NCI-H1092 treated with DMSO at 0.1 percent for 48 hours (cell line): ENCODE measurements around the gene CNPY1.
A peak's percentile ranks its signal among the peaks of the same experiment; 100 is the strongest.

Experiments used
- DNase-seq: peaks from one replicate; lab custom pipeline; 2025; lab: John Stamatoyannopoulos, UW

The CNPY1 gene

GRCh38 chr7:155466814-155467733 lies 79.3 kb downstream of the CNPY1 start:
- DNase-seq = peak; percentile 73

GRCh38 chr7:155466142-155466813 lies 80.1 kb downstream of the CNPY1 start:
- no peak for DNase-seq

GRCh38 chr7:155465761-155466141 lies 80.6 kb downstream of the CNPY1 start:
- DNase-seq = no peak

- DNase-seq = no peak
Measured at GRCh38 chr7:155464948-155465739, 81.2 kb downstream of the CNPY1 start.

- DNase-seq = no peak
Measured at GRCh38 chr7:155464183-155464582, 82.2 kb downstream of the CNPY1 start.

GRCh38 chr7:155463114-155463811 lies 83.1 kb downstream of the CNPY1 start:
- no peak for DNase-seq

- DNase-seq = no peak
Measured at GRCh38 chr7:155462163-155462735, 84.1 kb downstream of the CNPY1 start.

GRCh38 chr7:155461631-155462030 lies 84.7 kb downstream of the CNPY1 start:
- DNase-seq = no peak

GRCh38 chr7:155460926-155461613 lies 85.3 kb downstream of the CNPY1 start:
- no peak for DNase-seq

- DNase-seq = no peak
Measured at GRCh38 chr7:155459700-155460461, 86.5 kb downstream of the CNPY1 start.

- no peak for DNase-seq
Measured at GRCh38 chr7:155458878-155459699, 87.3 kb downstream of the CNPY1 start.

- peak; percentile 44 for DNase-seq
Measured at GRCh38 chr7:155458111-155458877, 88.1 kb downstream of the CNPY1 start, which contains the start of gene EN2. Gene EN2, plus strand, starts transcription at chr7:155458129. Its CDS starts 249 bp downstream, at chr7:155458378.

- peak; percentile 44 for DNase-seq
Measured at GRCh38 chr7:155457544-155458110, 88.7 kb downstream of the CNPY1 start.

GRCh38 chr7:155456738-155457543 lies 89.4 kb downstream of the CNPY1 start:
- DNase-seq = peak; percentile 89

GRCh38 chr7:155455776-155456737 lies 90.3 kb downstream of the CNPY1 start:
- DNase-seq = no peak

- no peak for DNase-seq
Measured at GRCh38 chr7:155455132-155455693, 91.1 kb downstream of the CNPY1 start.
